H7 (cell line): ENCODE data around the gene MCCD1. TPM values are rescaled to one million over a fixed set of nuclear protein-coding genes. Genes with fewer than 3 reads are reported as not detected.

ENCODE experiments used
- DNase-seq: peaks from one replicate; pipeline ENCODE4 v3.0.0; 2012
- H3K27me3 ChIP-seq: 2 replicates; pipeline ENCODE4 v1.6.0; 2011; ENCODE audit warnings: mild to moderate bottlenecking, low read length; ENCODE audit not compliant: control insufficient read depth, insufficient read depth
- H3K36me3 ChIP-seq: replicated peaks from 2 replicates; pipeline ENCODE4 v1.5.1; 2011; ENCODE audit warnings: low read length; ENCODE audit not compliant: control insufficient read depth, insufficient read depth
- H3K4me3 ChIP-seq: 2 replicates; pipeline ENCODE4 v1.5.1; 2011; ENCODE audit warnings: low read depth, mild to moderate bottlenecking, control low read depth, low read length, moderate library complexity; ENCODE audit not compliant: insufficient read depth
- total RNA-seq: library from RNA; depleted of rRNA; stranded (reverse); fragments of >200 nt; shearing (Covaris generic); gene quantifications from 2 replicates; pipeline ENCODE4 v1.2.3, GENCODE V29; 2014

MCCD1 gene
- total RNA-seq, 1 experiment from 2014 or later = not detected

GRCh38 chr6:31560697-31561058 lies 31.9 kb downstream of the MCCD1 start:
- Histone ChIP-seq H3K36me3 (peaks cover 11% of the 10 kb centered on the region), H3K27me3 (no peaks in the 10 kb centered on the region), H3K4me3 (no peak overlapping the region)
- no peak for DNase-seq

- H3K4me3 ChIP-seq = no peak overlapping the region
- H3K36me3 ChIP-seq = no peaks in the 10 kb centered on the region
- H3K27me3 ChIP-seq = no peaks in the 10 kb centered on the region
- peak; percentile 57 for DNase-seq
These were observed 39.0 kb downstream of the MCCD1 start for GRCh38 chr6:31567531-31568370.

GRCh38 chr6:31568537-31568961 lies 39.8 kb downstream of the MCCD1 start:
- Histone ChIP-seq H3K4me3 (no peak overlapping the region), H3K27me3 (no peaks in the 10 kb centered on the region), H3K36me3 (no peaks in the 10 kb centered on the region)
- no peak for DNase-seq

GRCh38 chr6:31569861-31570536 lies 41.2 kb downstream of the MCCD1 start:
- DNase-seq = no peak
- no peaks in the 10 kb centered on the region; the same call in 1 of the 2 replicates for H3K27me3 ChIP-seq
- no peak overlapping the region for H3K4me3 ChIP-seq
- no peaks in the 10 kb centered on the region for H3K36me3 ChIP-seq

GRCh38 chr6:31572041-31572911 lies 43.5 kb downstream of the MCCD1 start, which contains the start of gene LTA:
Gene LTA (plus strand): TSS chr6:31572289. CDS start chr6:31572743, 454 bp downstream.
- peaks cover 7% of the 10 kb centered on the region; the same call in 1 of the 2 replicates for H3K27me3 ChIP-seq
- DNase-seq = peak; percentile 49
- no peak within 1 kb of the TSS for H3K4me3 ChIP-seq
- H3K36me3 ChIP-seq = no peaks in the 10 kb centered on the region

- Histone ChIP-seq H3K36me3 (no peaks in the 10 kb centered on the region), H3K27me3 (peaks cover 7% of the 10 kb centered on the region; the same call in 1 of the 2 replicates), H3K4me3 (no peak overlapping the region)
- DNase-seq = peak; percentile 36
These were observed 44.7 kb downstream of the MCCD1 start for GRCh38 chr6:31573239-31574105.

- peak; percentile 73 for DNase-seq
- Histone ChIP-seq H3K4me3 (no peak overlapping the region), H3K36me3 (no peaks in the 10 kb centered on the region), H3K27me3 (peaks cover 7% of the 10 kb centered on the region; the same call in 1 of the 2 replicates)
These were observed 45.6 kb downstream of the MCCD1 start for GRCh38 chr6:31574106-31575061.

- no peak within 1 kb of the TSS for H3K4me3 ChIP-seq
- H3K36me3 ChIP-seq = no peaks in the 10 kb centered on the region
- DNase-seq = peak; percentile 44
- H3K27me3 ChIP-seq = peaks cover 8% of the 10 kb centered on the region; the same call in 1 of the 2 replicates
These were observed 46.7 kb downstream of the MCCD1 start, which contains the start of gene TNF for GRCh38 chr6:31575335-31575901. Gene TNF (plus strand): TSS chr6:31575565. CDS start chr6:31575742, 177 bp downstream.

GRCh38 chr6:31575952-31576685 lies 47.4 kb downstream of the MCCD1 start:
- Histone ChIP-seq H3K36me3 (no peaks in the 10 kb centered on the region), H3K27me3 (peaks cover 10% of the 10 kb centered on the region; the same call in 1 of the 2 replicates), H3K4me3 (no peak overlapping the region)
- peak; percentile 14 for DNase-seq

- peak; percentile 11 for DNase-seq
- peaks cover 18% of the 10 kb centered on the region; the same call in 1 of the 2 replicates for H3K27me3 ChIP-seq
- no peaks in the 10 kb centered on the region for H3K36me3 ChIP-seq
- H3K4me3 ChIP-seq = no peak overlapping the region
These were observed 48.3 kb downstream of the MCCD1 start for GRCh38 chr6:31576897-31577578.

- peak; percentile 10 for DNase-seq
- no peaks in the 10 kb centered on the region for H3K36me3 ChIP-seq
- no peak overlapping the region for H3K4me3 ChIP-seq
- H3K27me3 ChIP-seq = peaks cover 18% of the 10 kb centered on the region; the same call in 1 of the 2 replicates
These were observed 48.8 kb downstream of the MCCD1 start for GRCh38 chr6:31577579-31577966.
